Gastrocnemius medialis (tissue), 4 donors: ENCODE data around the gene SGK1. TPM values are rescaled to one million over a fixed set of nuclear protein-coding genes. Genes with fewer than 3 reads are reported as not detected.

Source experiments
- ATAC-seq, 2 donors: fragments of 150-250 bp; one replicate each; pipeline ENCODE4 v1.9.1; 2016
- DNase-seq, 2 donors: peaks; one replicate each; pipeline ENCODE4 v3.0.0-alpha.2; 2019
- H3K27ac ChIP-seq, 4 donors: fragments of 200-600 bp; sonication (generic); 1 replicate in 1 of 4; 2 replicates in 3 of 4; pipeline ENCODE4 v1.5.1; 2016 to 2018; ENCODE audit warnings: mild to moderate bottlenecking in 2 of 4, moderate library complexity in 1 of 4
- H3K27me3 ChIP-seq, 3 donors: fragments of 200-600 bp; sonication (generic) in 2 of 3; 1 replicate in 1 of 3; 2 replicates in 2 of 3; pipeline versions ENCODE4 v1.5.1 to v1.6.0; 2016 to 2019; ENCODE audit warnings: mild to moderate bottlenecking in 1 of 3, moderate library complexity in 1 of 3
- H3K36me3 ChIP-seq, 2 donors: fragments of 200-600 bp; sonication (generic) in 1 of 2; one replicate each; pipeline ENCODE4 v1.5.1; 2017 to 2018
- H3K4me1 ChIP-seq, 2 donors: fragments of 200-600 bp; sonication (generic) in 1 of 2; one replicate each; pipeline ENCODE4 v1.5.1; 2016 to 2017; ENCODE audit warnings: mild to moderate bottlenecking in 2 of 2
- H3K4me3 ChIP-seq, 4 donors: fragments of 200-600 bp; sonication (generic) in 3 of 4; 1 replicate in 1 of 4; 2 replicates in 3 of 4; pipeline ENCODE4 v1.5.1; 2016 to 2019; ENCODE audit warnings: mild to moderate bottlenecking in 2 of 4
- H3K9me3 ChIP-seq, 3 donors: fragments of 200-600 bp; sonication (generic) in 2 of 3; 1 replicate in 1 of 3; 2 replicates in 2 of 3; pipeline ENCODE4 v1.5.1; 2016 to 2019
- CTCF ChIP-seq, 5 experiments: fragments of 450-650 bp in 3 of 5; fragments of 200-600 bp in 2 of 5; sonication (generic) in 2 of 5; IDR thresholded peaks in 4 of 5; conservative IDR thresholded peaks in 1 of 5; 1 replicate in 4 of 5; 2 replicates in 1 of 5; pipeline ENCODE4 v1.5.1; 2016 to 2019; ENCODE audit warnings: antibody characterized with exemption in 5 of 5, mild to moderate bottlenecking in 3 of 5, moderate library complexity in 3 of 5
- POLR2A ChIP-seq, 2 donors: fragments of 450-650 bp; IDR thresholded peaks; one replicate each; pipeline ENCODE4 v1.6.1; 2017; ENCODE audit warnings: antibody characterized with exemption in 2 of 2, mild to moderate bottlenecking in 2 of 2, moderate library complexity in 2 of 2
- in situ Hi-C, 4 donors: fragments of 200-750 bp; cut with MboI; loops; one replicate each; pipeline versions ENCODE4 v1.15.0 to v1.8.0; 2017; ENCODE audit warnings: low sequenced_read_pairs in 4 of 4
- intact Hi-C: fragments of 100-400 bp; cut with DNase I; formaldehyde crosslinking; loops from one replicate; pipeline ENCODE4 v1.15.1; 2023; ENCODE audit warnings: low total_unique reads
- total RNA-seq, 4 donors: library from RNA; depleted of rRNA; stranded (reverse); fragments of >200 nt; gene quantifications; one replicate each; pipeline versions ENCODE4 v1.1.0 to v1.2.3, GENCODE V29; 2016

Gene SGK1
- total RNA-seq, 4 donors from 2014 or later, result 43.7 to 100 (median 56.2) TPM

- Histone ChIP-seq H3K27me3 (no peaks in the 10 kb centered on the region), H3K4me3 (no peak overlapping the region), H3K4me1 (no peaks in the 10 kb centered on the region), H3K27ac (no peak overlapping the region), H3K9me3 (no peaks in the 10 kb centered on the region), H3K36me3 (no peaks in the 10 kb centered on the region)
- TF ChIP-seq POLR2A (IDR thresholded peaks at IDR 0.05), result no peak
- no peak for TF ChIP-seq CTCF (IDR thresholded peaks at IDR 0.05 in 4 of 5, conservative IDR thresholded peaks at IDR 0.05 in 1 of 5)
- intact Hi-C loops (no loop called here), in situ Hi-C loops (no loop called here)
- peak; percentile 50 to 64 for ATAC-seq
- no peak for DNase-seq
Observed at GRCh38 chr6:134295953-134296553, 21.9 kb downstream of the SGK1 start.

GRCh38 chr6:134293659-134294161 lies 24.2 kb downstream of the SGK1 start:
- no peak overlapping the region for H3K27ac ChIP-seq
- in situ Hi-C loops (no loop called here), intact Hi-C loops (no loop called here)
- no peak for ATAC-seq
- no peak overlapping the region for H3K4me3 ChIP-seq
- no peaks in the 10 kb centered on the region for H3K9me3 ChIP-seq
- H3K27me3 ChIP-seq, result no peaks in the 10 kb centered on the region
- DNase-seq, result no peak
- no peaks in the 10 kb centered on the region for H3K36me3 ChIP-seq
- H3K4me1 ChIP-seq, result no peaks in the 10 kb centered on the region
- no peak for TF ChIP-seq POLR2A (IDR thresholded peaks at IDR 0.05)
- no peak for TF ChIP-seq CTCF (IDR thresholded peaks at IDR 0.05 in 4 of 5, conservative IDR thresholded peaks at IDR 0.05 in 1 of 5)

GRCh38 chr6:134291156-134291555 lies 26.8 kb downstream of the SGK1 start:
- H3K9me3 ChIP-seq, result no peaks in the 10 kb centered on the region
- no peaks in the 10 kb centered on the region for H3K27me3 ChIP-seq
- H3K4me1 ChIP-seq, result peaks cover 0 to 5% of the 10 kb centered on the region in 2 donors
- no peaks in the 10 kb centered on the region for H3K36me3 ChIP-seq
- no peak for TF ChIP-seq CTCF (IDR thresholded peaks at IDR 0.05 in 4 of 5, conservative IDR thresholded peaks at IDR 0.05 in 1 of 5)
- TF ChIP-seq POLR2A (IDR thresholded peaks at IDR 0.05), result no peak
- intact Hi-C loops (no loop called here), in situ Hi-C loops (no loop called here)
- no peak for ATAC-seq
- H3K4me3 ChIP-seq, result no peak overlapping the region
- H3K27ac ChIP-seq, result no peak overlapping the region
- no peak for DNase-seq

- Histone ChIP-seq H3K9me3 (no peaks in the 10 kb centered on the region), H3K27ac (no peak overlapping the region), H3K36me3 (no peaks in the 10 kb centered on the region), H3K4me1 (peaks cover 0 to 5% of the 10 kb centered on the region in 2 donors), H3K4me3 (no peak overlapping the region), H3K27me3 (no peaks in the 10 kb centered on the region)
- TF ChIP-seq CTCF (IDR thresholded peaks at IDR 0.05 in 4 of 5, conservative IDR thresholded peaks at IDR 0.05 in 1 of 5), result no peak
- no peak for TF ChIP-seq POLR2A (IDR thresholded peaks at IDR 0.05)
- ATAC-seq (no peak), DNase-seq (no peak)
- in situ Hi-C loops (no loop called here), intact Hi-C loops (no loop called here)
Observed at GRCh38 chr6:134289204-134289575, 28.7 kb downstream of the SGK1 start.
